ENCODE measurements around the gene CFHR2.

- TF ChIP-seq EZH2 (IDR thresholded peaks at IDR 0.05; ENCODE audit: borderline replicate concordance, low read depth, low read length, poor library complexity, severe bottlenecking): no peak
- TF ChIP-seq, protein P1, sequence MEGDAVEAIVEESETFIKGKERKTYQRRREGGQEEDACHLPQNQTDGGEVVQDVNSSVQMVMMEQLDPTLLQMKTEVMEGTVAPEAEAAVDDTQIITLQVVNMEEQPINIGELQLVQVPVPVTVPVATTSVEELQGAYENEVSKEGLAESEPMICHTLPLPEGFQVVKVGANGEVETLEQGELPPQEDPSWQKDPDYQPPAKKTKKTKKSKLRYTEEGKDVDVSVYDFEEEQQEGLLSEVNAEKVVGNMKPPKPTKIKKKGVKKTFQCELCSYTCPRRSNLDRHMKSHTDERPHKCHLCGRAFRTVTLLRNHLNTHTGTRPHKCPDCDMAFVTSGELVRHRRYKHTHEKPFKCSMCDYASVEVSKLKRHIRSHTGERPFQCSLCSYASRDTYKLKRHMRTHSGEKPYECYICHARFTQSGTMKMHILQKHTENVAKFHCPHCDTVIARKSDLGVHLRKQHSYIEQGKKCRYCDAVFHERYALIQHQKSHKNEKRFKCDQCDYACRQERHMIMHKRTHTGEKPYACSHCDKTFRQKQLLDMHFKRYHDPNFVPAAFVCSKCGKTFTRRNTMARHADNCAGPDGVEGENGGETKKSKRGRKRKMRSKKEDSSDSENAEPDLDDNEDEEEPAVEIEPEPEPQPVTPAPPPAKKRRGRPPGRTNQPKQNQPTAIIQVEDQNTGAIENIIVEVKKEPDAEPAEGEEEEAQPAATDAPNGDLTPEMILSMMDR (conservative IDR thresholded peaks at IDR 0.05; ENCODE audit: low read depth, low read length): no peak
Observed at GRCh38 chr1:196954778-196955177, 11.2 kb downstream of the CFHR2 start.
